UCSD-AML1 (cell line): Measurements from ENCODE around the gene PRKG1.

Experiments
- DNase-seq: peaks from one replicate; lab custom pipeline; 2025; ENCODE audit not compliant: unreplicated experiment; lab: John Stamatoyannopoulos, UW

PRKG1 gene

GRCh38 chr10:51498424-51498823 lies 424.1 kb downstream of the PRKG1 start:
- DNase-seq, result no peak

GRCh38 chr10:51501396-51501795 lies 427.1 kb downstream of the PRKG1 start:
- no peak for DNase-seq

GRCh38 chr10:51502124-51502523 lies 427.8 kb downstream of the PRKG1 start:
- DNase-seq, result no peak

GRCh38 chr10:51503378-51503777 lies 429.1 kb downstream of the PRKG1 start:
- DNase-seq, result no peak

GRCh38 chr10:51507476-51507875 lies 433.2 kb downstream of the PRKG1 start:
- DNase-seq, result no peak

GRCh38 chr10:51508156-51508555 lies 433.9 kb downstream of the PRKG1 start:
- no peak for DNase-seq

GRCh38 chr10:51510231-51510630 lies 435.9 kb downstream of the PRKG1 start:
- DNase-seq, result no peak

GRCh38 chr10:51521605-51522004 lies 447.3 kb downstream of the PRKG1 start:
- DNase-seq, result no peak

- DNase-seq, result no peak
Observed at GRCh38 chr10:51522858-51523257, 448.6 kb downstream of the PRKG1 start.

GRCh38 chr10:51523440-51523839 lies 449.2 kb downstream of the PRKG1 start:
- DNase-seq, result no peak

GRCh38 chr10:51524041-51524440 lies 449.8 kb downstream of the PRKG1 start:
- no peak for DNase-seq

- no peak for DNase-seq
Observed at GRCh38 chr10:51527522-51528219, 453.4 kb downstream of the PRKG1 start.

GRCh38 chr10:51528527-51528926 lies 454.2 kb downstream of the PRKG1 start:
- no peak for DNase-seq

GRCh38 chr10:51530541-51530940 lies 456.3 kb downstream of the PRKG1 start:
- no peak for DNase-seq

- no peak for DNase-seq
Observed at GRCh38 chr10:51532044-51532443, 457.8 kb downstream of the PRKG1 start.

- DNase-seq, result no peak
Observed at GRCh38 chr10:51542853-51543252, 468.6 kb downstream of the PRKG1 start.

GRCh38 chr10:51544933-51545332 lies 470.6 kb downstream of the PRKG1 start:
- no peak for DNase-seq

GRCh38 chr10:51547941-51548340 lies 473.7 kb downstream of the PRKG1 start:
- DNase-seq, result no peak

- DNase-seq, result no peak
Observed at GRCh38 chr10:51552879-51553278, 478.6 kb downstream of the PRKG1 start.

GRCh38 chr10:51564896-51565510 lies 490.7 kb downstream of the PRKG1 start:
- no peak for DNase-seq

GRCh38 chr10:51567271-51567670 lies 493.0 kb downstream of the PRKG1 start:
- DNase-seq, result peak; percentile 1

- DNase-seq, result no peak
Observed at GRCh38 chr10:51569467-51569866, 495.2 kb downstream of the PRKG1 start.
